Hepatocyte (in vitro differentiated cells): Measurements from ENCODE around the gene ISY1.

Source experiments
- CTCF ChIP-seq: fragments of 200-600 bp; sonication (generic); IDR thresholded peaks from 2 replicates; pipeline ENCODE4 v1.5.1; 2016; ENCODE audit warnings: antibody characterized with exemption, mild to moderate bottlenecking; ENCODE audit not compliant: poor library complexity
- EZH2 ChIP-seq: fragments of 200-600 bp; sonication (generic); IDR thresholded peaks from 2 replicates; pipeline ENCODE4 v1.6.1; 2016; ENCODE audit warnings: antibody characterized with exemption, mild to moderate bottlenecking, borderline replicate concordance

- TF ChIP-seq CTCF (no peak), EZH2 (no peak)
Measured at GRCh38 chr3:129085818-129086217, 75.0 kb downstream of the ISY1 start.
